ENCODE results near the gene UBE2D4.
"Not testable (repeated sequence)": the region's sequence is repeated elsewhere in the genome, so short reads cannot be mapped to it uniquely, and the experiment has no call there.

Gene UBE2D4

GRCh38 chr7:43914795-43915194 is 11.4 kb upstream of the UBE2D4 start:
- DNase-seq: no peak

GRCh38 chr7:43915907-43916306 is 10.3 kb upstream of the UBE2D4 start:
- no peak for DNase-seq

GRCh38 chr7:43921423-43921822 is 4.8 kb upstream of the UBE2D4 start:
- DNase-seq: no peak

- no peak for DNase-seq
Measured at GRCh38 chr7:43922726-43923125, 3.5 kb upstream of the UBE2D4 start.

GRCh38 chr7:43926798-43927123 is 525 bp downstream of the UBE2D4 start:
- no peak for DNase-seq

- no peak for DNase-seq
Measured at GRCh38 chr7:43927810-43928209, 1.6 kb downstream of the UBE2D4 start.

DNA sequence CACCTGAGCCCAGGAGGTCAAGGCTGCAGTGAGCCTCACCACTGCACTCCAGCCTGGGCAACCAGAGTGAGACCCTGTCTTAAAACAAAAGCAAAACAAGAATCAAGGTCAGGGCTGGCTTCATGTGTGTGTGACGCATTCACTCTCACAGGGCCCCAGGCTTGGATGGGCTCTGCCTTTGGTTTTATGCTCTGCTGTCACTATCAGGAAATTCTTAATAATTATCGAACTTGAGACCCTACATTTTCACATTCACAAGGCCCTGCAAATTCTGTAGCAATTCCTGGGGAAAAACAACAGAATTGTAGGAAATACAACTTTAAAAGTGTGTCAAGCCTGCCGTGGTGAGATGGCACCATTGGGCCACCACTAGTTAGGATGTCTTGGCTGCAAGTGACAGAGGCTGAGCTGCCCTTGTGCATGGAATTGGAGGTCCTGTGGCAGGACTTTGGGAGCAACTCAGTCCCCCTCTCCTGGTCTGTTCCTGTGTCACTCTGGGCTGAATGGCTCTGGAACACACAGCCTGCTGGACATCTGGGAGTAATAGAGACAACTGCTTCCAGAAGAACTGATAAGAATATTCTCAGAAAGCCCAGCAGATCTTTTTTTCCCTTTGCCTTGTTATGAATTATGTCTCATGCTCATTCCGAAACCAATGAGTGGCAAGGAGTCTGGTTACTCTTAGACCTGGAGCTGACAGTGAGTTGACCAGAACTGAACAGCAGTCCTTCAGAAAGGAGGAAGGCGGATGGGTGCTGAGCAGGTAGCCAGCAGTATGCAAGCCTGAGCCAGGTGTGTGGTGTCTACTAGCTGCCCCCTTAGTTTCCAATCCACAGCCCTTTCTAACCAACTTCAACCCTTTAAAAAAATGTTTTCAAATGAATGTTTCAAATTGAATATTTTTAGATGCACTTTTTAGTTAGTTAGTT is 3.6 kb downstream of the UBE2D4 start:
- no peak for DNase-seq

GRCh38 chr7:43931346-43931745 is 5.1 kb downstream of the UBE2D4 start:
- DNase-seq: no peak

GRCh38 chr7:43933902-43934560 is 7.8 kb downstream of the UBE2D4 start:
- DNase-seq: no peak

- DNase-seq: no peak
Measured at GRCh38 chr7:43937444-43937843, 11.2 kb downstream of the UBE2D4 start.

DNA sequence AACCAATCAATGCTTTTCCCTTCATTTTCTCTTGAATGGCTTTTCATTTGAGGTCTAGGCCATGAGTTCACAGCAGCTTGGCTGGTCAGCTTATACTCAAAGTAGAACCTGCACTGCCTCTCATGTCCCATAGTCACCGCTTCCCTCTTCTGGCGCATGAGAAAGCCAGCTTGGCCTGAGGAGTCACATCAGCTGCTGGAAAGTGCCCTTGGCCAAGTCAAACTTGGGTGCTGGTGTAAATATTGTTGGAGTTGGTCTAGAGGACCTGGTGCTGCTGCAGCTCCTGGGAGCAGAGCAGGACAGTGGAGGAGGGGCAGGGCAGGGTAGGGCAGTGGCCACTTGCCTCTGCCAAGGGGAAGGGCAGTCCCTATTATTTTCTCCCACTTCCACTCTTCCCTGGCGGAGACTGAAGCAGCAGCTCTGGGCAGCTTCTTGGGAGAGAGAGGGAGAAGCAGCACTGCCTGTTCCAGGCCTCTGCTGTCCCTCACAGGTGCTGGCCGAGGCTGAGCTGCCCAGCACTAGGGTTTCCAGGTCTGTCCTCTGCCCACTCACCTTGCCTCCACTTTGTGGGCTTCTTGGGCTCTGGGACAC is 12.8 kb downstream of the UBE2D4 start:
- no peak for DNase-seq

- DNase-seq: no peak
Measured at GRCh38 chr7:43942250-43942649, 16.0 kb downstream of the UBE2D4 start.

- no peak for DNase-seq
Measured at GRCh38 chr7:43942997-43943396, 16.8 kb downstream of the UBE2D4 start.

DNA sequence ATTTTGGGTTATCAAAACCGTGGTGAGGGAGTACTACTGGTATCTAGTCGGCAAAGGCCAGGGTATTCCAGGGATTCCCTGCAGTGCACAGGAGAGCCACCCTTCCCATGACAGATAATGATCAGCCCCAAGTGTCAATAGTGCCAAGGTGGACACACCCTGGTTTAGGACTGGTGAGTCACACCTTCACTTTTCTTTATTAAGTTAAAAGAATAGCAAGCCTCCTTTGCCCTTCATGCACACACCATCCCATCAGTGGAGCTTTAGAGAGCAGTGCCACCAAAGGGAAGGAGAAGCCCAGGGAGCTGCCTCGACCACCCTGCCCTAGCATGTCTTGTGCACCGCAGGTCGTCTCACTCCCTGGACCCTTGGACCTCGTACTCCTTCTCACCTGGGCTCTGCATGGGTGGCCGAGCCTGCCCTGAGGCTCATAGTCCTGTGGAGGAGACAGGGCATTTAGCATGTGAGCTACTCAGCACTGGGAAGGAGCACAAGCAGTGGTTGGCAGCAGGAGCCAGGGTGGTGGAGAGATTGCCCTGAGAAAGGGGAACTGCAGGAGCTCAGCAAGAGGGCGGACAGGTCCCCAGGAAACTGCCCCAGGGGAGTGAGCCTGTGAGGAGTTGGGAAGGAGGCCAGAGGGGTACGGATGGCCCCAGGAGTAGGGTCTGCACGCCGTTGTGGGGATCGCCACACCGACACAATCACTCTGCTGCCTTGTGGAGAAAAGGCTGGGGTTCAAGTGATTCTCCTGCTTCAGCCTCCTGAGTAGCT is 17.4 kb downstream of the UBE2D4 start:
- no peak for DNase-seq

GRCh38 chr7:43944286-43944685 is 18.1 kb downstream of the UBE2D4 start:
- DNase-seq: no peak

DNA sequence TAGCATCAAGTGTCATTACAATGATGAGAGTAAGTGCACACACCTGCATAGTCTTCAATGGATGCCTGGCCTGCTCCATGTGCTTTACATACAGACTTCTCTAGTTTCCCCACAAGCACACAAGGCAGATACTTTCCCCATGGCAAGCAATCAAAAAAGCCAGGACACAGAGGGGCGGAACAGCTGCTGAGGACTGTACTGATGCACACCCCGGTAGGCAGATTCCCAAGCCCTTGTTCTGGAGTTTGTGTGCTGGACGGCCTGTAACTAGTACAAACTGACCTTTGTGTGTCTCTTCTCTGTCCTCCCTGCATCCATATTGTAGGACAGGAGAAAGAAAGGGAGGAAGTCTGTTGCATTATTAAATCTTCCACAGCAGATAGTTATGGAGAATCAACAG is 25.8 kb downstream of the UBE2D4 start:
- DNase-seq: no peak

GRCh38 chr7:43953071-43953470 is 26.8 kb downstream of the UBE2D4 start:
- no peak for DNase-seq

- DNase-seq: no peak
Measured at GRCh38 chr7:43954524-43955228, 28.4 kb downstream of the UBE2D4 start.

DNA sequence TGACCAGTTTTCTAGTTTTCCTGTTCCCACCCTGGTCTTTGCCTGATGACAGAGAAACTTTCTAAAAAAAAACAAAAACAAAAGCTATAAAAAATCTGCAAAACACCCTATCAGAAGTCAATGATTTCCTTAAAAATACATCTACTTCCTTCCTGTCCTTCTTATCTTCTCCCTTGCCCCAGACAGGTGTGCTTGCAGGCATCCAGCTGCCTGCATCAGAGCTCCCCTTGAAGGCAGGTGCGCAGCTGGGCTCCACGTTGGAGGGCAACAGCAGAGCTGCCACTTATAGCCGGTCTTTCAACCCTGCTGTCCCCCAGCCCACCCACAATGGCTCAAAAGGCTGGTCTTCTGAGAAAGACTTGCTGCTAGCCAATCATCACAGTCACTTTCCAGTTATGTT is 29.8 kb downstream of the UBE2D4 start:
- DNase-seq: no peak

GRCh38 chr7:43960933-43961332 is 34.7 kb downstream of the UBE2D4 start:
- DNase-seq: no peak

GRCh38 chr7:43966392-43966791 is 40.2 kb downstream of the UBE2D4 start:
- DNase-seq: not testable (repeated sequence)
